ENCODE data around the gene TAGAP. TPM values are rescaled to one million over a fixed set of nuclear protein-coding genes. Genes with fewer than 3 reads are reported as not detected.

Gene TAGAP
- total RNA-seq, 4 donors from 2014 or later: 1.0 to 4.3 (median 1.9) TPM

DNA sequence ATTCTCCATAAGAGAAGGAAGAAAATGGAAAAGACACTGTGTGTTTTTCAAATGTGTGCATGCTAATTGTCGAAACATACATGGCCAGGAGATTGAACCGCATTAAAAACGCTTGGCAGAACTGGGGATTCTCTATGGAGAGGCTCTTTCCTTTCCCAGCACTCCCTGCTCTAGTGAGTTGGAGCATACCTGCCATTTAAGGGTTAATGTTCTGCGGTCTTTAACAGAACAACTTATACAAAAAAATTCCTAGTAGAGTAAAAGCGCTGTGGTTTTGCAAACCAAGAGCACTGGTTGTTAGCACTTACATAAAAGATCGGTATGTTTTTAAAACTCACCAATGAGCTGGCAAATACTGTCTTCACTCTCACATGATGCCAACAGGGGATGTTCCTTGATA, 1.5 kb downstream of the TAGAP start:
- Histone ChIP-seq H3K27me3 (peaks cover 16% of the 10 kb centered on the region), H3K36me3 (no peaks in the 10 kb centered on the region), H3K27ac (peak overlapping the region in 2 of 4 donors; percentile 3 to 45), H3K4me1 (peaks cover 0 to 16% (median 0%) of the 10 kb centered on the region in 3 donors), H3K9me3 (no peaks in the 10 kb centered on the region), H3K4me3 (peak overlapping the region in 1 of 2 donors; percentile 13)
- TF ChIP-seq EP300 (IDR thresholded peaks at IDR 0.05) (no peak), POLR2A (IDR thresholded peaks at IDR 0.05) (no peak), POLR2AphosphoS5 (IDR thresholded peaks at IDR 0.05) (no peak)
- TF ChIP-seq, protein P1, sequence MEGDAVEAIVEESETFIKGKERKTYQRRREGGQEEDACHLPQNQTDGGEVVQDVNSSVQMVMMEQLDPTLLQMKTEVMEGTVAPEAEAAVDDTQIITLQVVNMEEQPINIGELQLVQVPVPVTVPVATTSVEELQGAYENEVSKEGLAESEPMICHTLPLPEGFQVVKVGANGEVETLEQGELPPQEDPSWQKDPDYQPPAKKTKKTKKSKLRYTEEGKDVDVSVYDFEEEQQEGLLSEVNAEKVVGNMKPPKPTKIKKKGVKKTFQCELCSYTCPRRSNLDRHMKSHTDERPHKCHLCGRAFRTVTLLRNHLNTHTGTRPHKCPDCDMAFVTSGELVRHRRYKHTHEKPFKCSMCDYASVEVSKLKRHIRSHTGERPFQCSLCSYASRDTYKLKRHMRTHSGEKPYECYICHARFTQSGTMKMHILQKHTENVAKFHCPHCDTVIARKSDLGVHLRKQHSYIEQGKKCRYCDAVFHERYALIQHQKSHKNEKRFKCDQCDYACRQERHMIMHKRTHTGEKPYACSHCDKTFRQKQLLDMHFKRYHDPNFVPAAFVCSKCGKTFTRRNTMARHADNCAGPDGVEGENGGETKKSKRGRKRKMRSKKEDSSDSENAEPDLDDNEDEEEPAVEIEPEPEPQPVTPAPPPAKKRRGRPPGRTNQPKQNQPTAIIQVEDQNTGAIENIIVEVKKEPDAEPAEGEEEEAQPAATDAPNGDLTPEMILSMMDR (IDR thresholded peaks at IDR 0.05): no peak
- WGBS, 2 donors (ENCODE audit: low coverage in 1 of 2): 60 to 84% methylated on average over 6 of the region's 6 CpGs
- no peak for ATAC-seq

- H3K4me3 ChIP-seq: peak overlapping the region in 1 of 2 donors; percentile 13
- no peak for ATAC-seq
- peak overlapping the region in 2 of 4 donors; percentile 3 to 45 for H3K27ac ChIP-seq
- H3K9me3 ChIP-seq: no peaks in the 10 kb centered on the region
- 18 to 20% methylated on average over 5 of the region's 5 CpGs for WGBS, 2 donors (ENCODE audit: low coverage in 1 of 2)
- H3K4me1 ChIP-seq: peaks cover 0 to 16% (median 0%) of the 10 kb centered on the region in 3 donors
- H3K27me3 ChIP-seq: peaks cover 11% of the 10 kb centered on the region
- TF ChIP-seq, protein P1 (IDR thresholded peaks at IDR 0.05): no peak
- TF ChIP-seq EP300 (IDR thresholded peaks at IDR 0.05) (no peak), POLR2A (IDR thresholded peaks at IDR 0.05) (no peak), POLR2AphosphoS5 (IDR thresholded peaks at IDR 0.05) (no peak)
- H3K36me3 ChIP-seq: no peaks in the 10 kb centered on the region
Observed at GRCh38 chr6:159042826-159043181, 2.0 kb downstream of the TAGAP start.

GRCh38 chr6:159042003-159042825, 2.6 kb downstream of the TAGAP start:
- peak overlapping the region in 1 of 2 donors; percentile 13 for H3K4me3 ChIP-seq
- 53 to 84% methylated on average over 10 to 13 of the region's 14 CpGs for WGBS, 2 donors (ENCODE audit: low coverage in 1 of 2)

DNA sequence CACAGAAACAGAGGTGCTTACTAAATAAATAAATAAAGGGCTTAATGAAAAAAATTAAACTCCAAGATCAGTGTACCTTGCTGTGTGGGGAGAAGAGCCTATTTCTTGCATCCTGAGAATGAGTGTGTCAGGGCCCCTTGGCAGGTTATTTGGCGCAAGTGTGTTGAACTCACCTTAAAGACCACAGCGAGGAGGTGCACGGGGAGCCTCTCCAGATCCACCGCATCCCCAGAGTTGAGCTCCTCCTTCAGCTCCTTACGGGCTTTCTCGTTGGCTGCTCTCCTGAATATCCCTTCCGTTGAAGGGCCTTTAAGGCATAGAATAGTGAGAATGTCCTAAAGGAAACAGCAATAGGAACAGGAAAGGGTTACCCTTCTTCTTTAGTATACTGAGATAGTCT, 3.6 kb downstream of the TAGAP start:
- Histone ChIP-seq H3K27ac (peak overlapping the region in 1 of 4 donors; percentile 9), H3K27me3 (no peaks in the 10 kb centered on the region)
- TF ChIP-seq EP300 (IDR thresholded peaks at IDR 0.05) (no peak), POLR2AphosphoS5 (IDR thresholded peaks at IDR 0.05) (no peak), POLR2A (IDR thresholded peaks at IDR 0.05) (no peak)
- TF ChIP-seq, protein P1 (IDR thresholded peaks at IDR 0.05): no peak

More at GRCh38 chr6:159042003-159042825, 2.6 kb downstream of the TAGAP start:
- peak; percentile 46 for ATAC-seq
- TF ChIP-seq, protein P1 (IDR thresholded peaks at IDR 0.05): peak; percentile 70 to 91 (median 74)
- no peak for TF ChIP-seq POLR2A (IDR thresholded peaks at IDR 0.05)
- TF ChIP-seq POLR2AphosphoS5 (IDR thresholded peaks at IDR 0.05): no peak
- no peak for TF ChIP-seq EP300 (IDR thresholded peaks at IDR 0.05)
- H3K27ac ChIP-seq: peak overlapping the region in 3 of 4 donors; percentile 3 to 45 (median 18)
- H3K9me3 ChIP-seq: no peaks in the 10 kb centered on the region
- no peaks in the 10 kb centered on the region for H3K36me3 ChIP-seq
- peaks cover 5% of the 10 kb centered on the region for H3K27me3 ChIP-seq
- peaks cover 0 to 16% (median 0%) of the 10 kb centered on the region in 3 donors for H3K4me1 ChIP-seq

More for the DNA sequence above, 3.6 kb downstream of the TAGAP start:
- ATAC-seq: no peak
- Histone ChIP-seq H3K4me1 (peaks cover 0 to 16% (median 0%) of the 10 kb centered on the region in 3 donors), H3K4me3 (no peak overlapping the region), H3K9me3 (no peaks in the 10 kb centered on the region), H3K36me3 (no peaks in the 10 kb centered on the region)
- WGBS, 2 donors (ENCODE audit: low coverage in 1 of 2): 90 to 98% methylated on average over 7 of the region's 7 CpGs
